Central memory CD8-positive, alpha-beta T cell (primary cell): Measurements from ENCODE around the gene STRIP1.

Experiments used
- ATAC-seq: fragments of 150-1000 bp; cut with Tn5 transposase; replicated peaks from 2 replicates; pipeline ENCODE4 v1.10.0; 2022; ENCODE audit warnings: mild to moderate bottlenecking, moderate FRiP score, moderate number of reproducible peaks; ENCODE audit not compliant: poor library complexity, severe bottlenecking; ENCODE audit errors: extremely low read depth
- DNase-seq, 2 donors: peaks; one replicate each; pipeline ENCODE4 v3.0.0; 2021; ENCODE audit warnings: low spot score in 2 of 2
- H3K27ac Mint-ChIP-seq: one replicate; pipeline ENCODE4 v1.8.0; 2022; ENCODE audit warnings: low read depth, mild to moderate bottlenecking, moderate library complexity, mixed read lengths
- H3K27me3 Mint-ChIP-seq: one replicate; pipeline ENCODE4 v1.8.0; 2022; ENCODE audit warnings: mixed read lengths
- H3K36me3 Mint-ChIP-seq: one replicate; pipeline ENCODE4 v1.8.0; 2022; ENCODE audit warnings: mild to moderate bottlenecking, moderate library complexity, mixed read lengths; ENCODE audit not compliant: insufficient read depth
- H3K4me1 Mint-ChIP-seq: one replicate; pipeline ENCODE4 v1.8.0; 2022; ENCODE audit warnings: mixed read lengths
- H3K4me3 Mint-ChIP-seq: one replicate; pipeline ENCODE4 v1.8.0; 2022; ENCODE audit warnings: mild to moderate bottlenecking, moderate library complexity, mixed read lengths
- H3K9me3 Mint-ChIP-seq: one replicate; pipeline ENCODE4 v1.8.0; 2022; ENCODE audit warnings: mixed read lengths

The STRIP1 gene

GRCh38 chr1:109997204-109997866 lies 37.1 kb upstream of the STRIP1 start:
- Mint-ChIP-seq H3K4me3 (no peak overlapping the region), H3K4me1 (peaks cover 15% of the 10 kb centered on the region), H3K9me3 (no peaks in the 10 kb centered on the region), H3K27me3 (no peaks in the 10 kb centered on the region), H3K36me3 (peaks cover 7% of the 10 kb centered on the region), H3K27ac (no peak overlapping the region)
- no peak for ATAC-seq
- DNase-seq, result no peak

DNA sequence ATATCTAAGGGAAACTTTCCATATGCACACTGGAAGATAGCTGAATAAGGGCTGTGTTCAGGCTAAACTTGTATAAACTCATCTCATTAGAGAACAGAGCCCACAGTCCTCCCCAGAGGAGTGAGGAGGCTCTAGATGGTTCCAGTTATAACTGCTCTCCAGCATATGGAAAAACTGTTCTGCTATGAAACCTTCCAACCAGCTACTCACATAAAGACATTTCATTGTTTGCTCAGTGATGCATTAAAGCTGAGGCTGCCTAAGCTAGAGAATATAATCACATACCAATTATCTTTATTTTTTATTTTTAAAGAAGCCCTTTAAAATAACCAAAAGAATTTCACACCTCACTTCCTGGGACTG lies 36.6 kb upstream of the STRIP1 start:
- Mint-ChIP-seq H3K36me3 (peaks cover 7% of the 10 kb centered on the region), H3K9me3 (no peaks in the 10 kb centered on the region), H3K4me1 (peaks cover 19% of the 10 kb centered on the region), H3K27me3 (no peaks in the 10 kb centered on the region), H3K27ac (no peak overlapping the region), H3K4me3 (no peak overlapping the region)
- ATAC-seq (no peak), DNase-seq (no peak)

DNA sequence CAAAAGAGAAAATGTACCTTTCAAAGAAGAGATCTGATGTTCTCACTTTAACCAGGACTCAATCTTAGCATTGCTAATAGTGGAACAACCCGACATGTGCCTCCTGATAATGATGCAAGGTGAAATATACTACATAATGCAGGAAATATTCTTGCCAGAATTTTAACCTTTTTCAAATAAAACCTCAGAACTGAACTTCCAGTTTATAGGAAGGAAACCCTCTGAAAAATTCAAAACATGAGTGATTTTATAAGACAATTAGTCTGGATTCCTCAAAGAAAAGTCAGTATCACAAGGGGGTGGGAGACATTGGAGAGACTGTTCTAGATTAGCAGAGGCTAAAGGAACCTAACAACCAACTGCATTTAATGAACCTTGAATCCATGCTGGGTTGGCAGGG lies 31.7 kb upstream of the STRIP1 start:
- DNase-seq (no peak), ATAC-seq (no peak)
- peaks cover 4% of the 10 kb centered on the region for H3K36me3 Mint-ChIP-seq
- no peak overlapping the region for H3K4me3 Mint-ChIP-seq
- no peak overlapping the region for H3K27ac Mint-ChIP-seq
- no peaks in the 10 kb centered on the region for H3K27me3 Mint-ChIP-seq
- no peaks in the 10 kb centered on the region for H3K9me3 Mint-ChIP-seq
- H3K4me1 Mint-ChIP-seq, result peaks cover 47% of the 10 kb centered on the region

- H3K27ac Mint-ChIP-seq, result peak overlapping the region; percentile 75
- peak overlapping the region; percentile 48 for H3K4me3 Mint-ChIP-seq
- ATAC-seq (peak; percentile 36), DNase-seq (no peak)
- H3K36me3 Mint-ChIP-seq, result peaks cover 6% of the 10 kb centered on the region
- H3K4me1 Mint-ChIP-seq, result peaks cover 52% of the 10 kb centered on the region
- no peaks in the 10 kb centered on the region for H3K27me3 Mint-ChIP-seq
- no peaks in the 10 kb centered on the region for H3K9me3 Mint-ChIP-seq
Measured at GRCh38 chr1:110003747-110004428, 30.5 kb upstream of the STRIP1 start.

DNA sequence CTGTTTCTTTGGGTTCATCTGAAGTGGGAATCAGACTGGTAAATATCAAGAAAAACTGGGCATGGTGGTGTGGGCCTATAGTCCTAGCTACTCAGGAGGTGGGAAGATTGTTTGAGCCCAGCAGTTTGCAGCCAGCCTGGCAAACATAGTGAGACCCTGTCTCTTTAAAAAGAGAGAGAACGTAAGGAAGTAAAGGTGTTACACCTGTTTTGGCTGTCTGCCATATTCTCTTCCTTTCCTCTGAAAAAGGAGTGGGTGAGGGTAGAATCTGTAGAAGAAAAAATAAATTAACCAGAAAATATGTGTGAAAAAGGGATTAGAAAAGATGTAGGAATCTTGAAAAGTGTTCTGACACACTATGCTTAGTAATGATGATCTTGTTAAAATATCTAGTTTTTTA lies 29.8 kb upstream of the STRIP1 start:
- no peak for DNase-seq
- no peak overlapping the region for H3K27ac Mint-ChIP-seq
- ATAC-seq, result no peak
- H3K9me3 Mint-ChIP-seq, result no peaks in the 10 kb centered on the region
- no peaks in the 10 kb centered on the region for H3K27me3 Mint-ChIP-seq
- H3K4me1 Mint-ChIP-seq, result peaks cover 52% of the 10 kb centered on the region
- H3K4me3 Mint-ChIP-seq, result peak overlapping the region; percentile 48
- peaks cover 8% of the 10 kb centered on the region for H3K36me3 Mint-ChIP-seq

- ATAC-seq, result no peak
- Mint-ChIP-seq H3K4me1 (peaks cover 52% of the 10 kb centered on the region), H3K4me3 (no peak overlapping the region), H3K27me3 (no peaks in the 10 kb centered on the region), H3K9me3 (no peaks in the 10 kb centered on the region), H3K36me3 (peaks cover 10% of the 10 kb centered on the region), H3K27ac (no peak overlapping the region)
- no peak for DNase-seq
Measured at GRCh38 chr1:110005971-110006370, 28.5 kb upstream of the STRIP1 start.

DNA sequence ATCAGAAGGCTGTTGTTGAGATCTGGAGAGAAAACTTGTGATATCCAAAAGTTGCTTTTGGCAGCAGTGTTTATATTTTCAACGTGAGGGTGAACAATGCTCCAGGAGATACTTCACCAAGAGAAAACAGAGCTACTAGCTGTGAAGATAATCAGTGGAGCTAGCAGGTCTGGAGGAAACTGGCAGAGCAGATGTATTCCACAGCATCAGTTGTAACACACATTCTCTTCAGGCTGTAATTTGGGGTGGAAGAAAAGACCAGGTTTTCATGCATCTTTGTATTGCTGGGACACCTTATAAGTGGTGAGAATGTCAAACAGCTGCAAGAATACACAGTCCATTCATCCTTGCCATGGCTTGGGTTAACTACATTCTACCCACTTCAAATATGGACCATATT lies 27.9 kb upstream of the STRIP1 start:
- ATAC-seq (no peak), DNase-seq (no peak)
- no peaks in the 10 kb centered on the region for H3K27me3 Mint-ChIP-seq
- no peak overlapping the region for H3K27ac Mint-ChIP-seq
- no peak overlapping the region for H3K4me3 Mint-ChIP-seq
- H3K36me3 Mint-ChIP-seq, result peaks cover 12% of the 10 kb centered on the region
- no peaks in the 10 kb centered on the region for H3K9me3 Mint-ChIP-seq
- peaks cover 54% of the 10 kb centered on the region for H3K4me1 Mint-ChIP-seq

DNA sequence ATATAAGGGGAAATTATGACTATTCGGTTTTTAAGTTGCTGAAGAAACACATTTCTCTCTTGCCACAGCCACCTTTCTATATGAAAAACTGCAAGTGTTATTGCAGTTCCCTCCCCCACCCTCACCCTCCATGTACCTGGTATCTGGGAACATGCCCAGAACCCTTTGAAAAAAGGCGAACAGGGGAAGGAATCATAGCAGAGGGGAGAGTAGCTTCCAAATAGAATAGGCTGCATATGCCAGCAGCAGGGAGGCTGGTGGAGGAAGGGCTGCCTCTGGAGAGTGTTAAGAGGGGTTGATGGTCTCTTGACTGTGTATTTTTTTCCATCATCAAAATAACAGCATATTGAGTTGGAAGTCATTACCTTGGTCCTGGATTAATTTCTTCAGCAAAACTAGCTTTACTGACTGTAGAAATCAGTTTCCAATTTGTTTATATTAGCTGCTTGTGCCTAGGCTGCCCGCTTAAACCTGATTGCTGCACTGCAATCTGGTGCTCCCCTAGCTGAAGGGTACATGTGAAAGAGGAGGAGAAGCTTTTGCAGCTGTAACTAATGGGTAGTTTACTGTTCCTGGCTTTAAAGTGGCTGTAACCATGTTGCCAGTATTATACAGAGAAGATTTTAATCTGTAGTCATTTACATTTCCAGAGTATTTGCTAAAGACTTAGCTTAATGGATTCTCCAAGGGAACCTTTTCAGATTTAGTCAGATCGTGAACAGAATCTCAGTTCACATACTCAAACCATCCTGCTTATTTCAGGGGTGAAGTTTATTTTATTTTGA lies 27.2 kb upstream of the STRIP1 start:
- H3K27ac Mint-ChIP-seq, result peak overlapping the region; percentile 47
- no peak for ATAC-seq

GRCh38 chr1:110008971-110009565 lies 25.4 kb upstream of the STRIP1 start:
- Mint-ChIP-seq H3K27me3 (no peaks in the 10 kb centered on the region), H3K4me3 (no peak overlapping the region), H3K4me1 (peaks cover 40% of the 10 kb centered on the region), H3K36me3 (peaks cover 28% of the 10 kb centered on the region), H3K9me3 (no peaks in the 10 kb centered on the region), H3K27ac (peak overlapping the region; percentile 19)
- DNase-seq (no peak), ATAC-seq (no peak)

More for the DNA sequence above, 27.2 kb upstream of the STRIP1 start:
- H3K27me3 Mint-ChIP-seq, result no peaks in the 10 kb centered on the region
- no peaks in the 10 kb centered on the region for H3K9me3 Mint-ChIP-seq
- H3K4me3 Mint-ChIP-seq, result no peak overlapping the region
- DNase-seq, result no peak
- H3K36me3 Mint-ChIP-seq, result peaks cover 17% of the 10 kb centered on the region
- H3K4me1 Mint-ChIP-seq, result peaks cover 56% of the 10 kb centered on the region

DNA sequence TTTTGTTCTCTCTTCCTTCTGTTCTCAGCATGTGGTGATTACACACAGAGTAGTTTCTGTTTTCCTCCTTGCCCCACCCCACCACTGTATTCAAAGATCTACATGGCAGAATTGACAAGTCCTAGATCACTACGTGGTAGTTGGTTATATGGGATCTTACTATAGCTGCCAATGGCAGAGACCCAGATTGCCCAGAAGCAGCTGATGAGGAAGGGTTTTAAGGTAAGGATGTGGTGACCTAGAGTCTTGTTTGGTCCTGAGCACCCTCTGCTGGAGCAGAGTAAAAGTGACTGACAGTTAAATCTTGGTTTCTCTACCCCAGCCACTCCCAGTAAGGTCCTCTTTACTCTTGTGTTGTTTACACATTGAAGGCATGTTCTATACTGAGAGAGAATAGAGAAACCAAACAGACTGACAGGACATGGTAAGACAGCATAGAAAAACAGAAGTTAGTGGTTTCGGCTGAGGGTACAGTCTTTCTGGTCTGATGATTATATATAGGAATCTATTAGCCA lies 22.8 kb upstream of the STRIP1 start:
- Mint-ChIP-seq H3K9me3 (no peaks in the 10 kb centered on the region), H3K27ac (peak overlapping the region; percentile 29)
- DNase-seq, result peak in 1 of 2 donors; percentile 17

GRCh38 chr1:110012100-110012780 lies 22.2 kb upstream of the STRIP1 start:
- H3K27ac Mint-ChIP-seq, result no peak overlapping the region
- ATAC-seq (peak; percentile 40), DNase-seq (no peak)
- H3K4me1 Mint-ChIP-seq, result peaks cover 13% of the 10 kb centered on the region
- peaks cover 49% of the 10 kb centered on the region for H3K36me3 Mint-ChIP-seq
- no peak overlapping the region for H3K4me3 Mint-ChIP-seq
- H3K9me3 Mint-ChIP-seq, result no peaks in the 10 kb centered on the region
- H3K27me3 Mint-ChIP-seq, result no peaks in the 10 kb centered on the region

More for the DNA sequence above, 22.8 kb upstream of the STRIP1 start:
- Mint-ChIP-seq H3K4me3 (no peak overlapping the region), H3K27me3 (no peaks in the 10 kb centered on the region), H3K36me3 (peaks cover 47% of the 10 kb centered on the region), H3K4me1 (peaks cover 20% of the 10 kb centered on the region)
- ATAC-seq, result peak; percentile 86

DNA sequence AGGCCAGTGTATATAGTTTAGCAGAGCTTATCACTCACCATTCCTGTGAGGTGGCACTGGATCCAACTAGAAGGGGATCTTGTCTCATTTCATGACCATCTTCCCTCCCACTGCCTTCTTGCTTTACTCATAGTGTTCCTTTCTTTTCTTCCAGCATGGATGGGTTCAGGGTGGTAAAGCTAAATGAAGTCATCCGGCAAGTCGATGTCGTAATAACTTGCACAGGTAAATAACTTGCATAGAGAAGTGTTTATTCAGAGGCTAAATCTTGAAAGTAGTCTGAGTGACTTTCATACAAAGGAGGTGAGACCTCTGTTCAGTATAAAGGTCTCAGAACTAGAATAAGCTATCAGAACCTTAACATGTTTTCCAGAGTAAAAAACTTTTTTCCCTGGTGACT lies 16.6 kb upstream of the STRIP1 start:
- peaks cover 75% of the 10 kb centered on the region for H3K36me3 Mint-ChIP-seq
- no peaks in the 10 kb centered on the region for H3K27me3 Mint-ChIP-seq
- H3K4me3 Mint-ChIP-seq, result no peak overlapping the region
- H3K4me1 Mint-ChIP-seq, result no peaks in the 10 kb centered on the region
- H3K9me3 Mint-ChIP-seq, result no peaks in the 10 kb centered on the region
- H3K27ac Mint-ChIP-seq, result no peak overlapping the region
- no peak for DNase-seq
- no peak for ATAC-seq
